Measurements from ENCODE around the gene TMEM190. TPM values are rescaled to one million over a fixed set of nuclear protein-coding genes. Genes with fewer than 3 reads are reported as not detected.
"Not testable (repeated sequence)": the region's sequence is repeated elsewhere in the genome, so short reads cannot be mapped to it uniquely, and the experiment has no call there.

The TMEM190 gene
- total RNA-seq, 1 experiment from 2014 or later = 0.74 TPM

- H3K27ac ChIP-seq (ENCODE audit: low read length) = no peak overlapping the region
These were observed 42.5 kb downstream of the TMEM190 start for GRCh38 chr19:55419103-55419502.

GRCh38 chr19:55419624-55420236 is 43.1 kb downstream of the TMEM190 start:
- in situ Hi-C loops (cut with HindIII; ENCODE audit: low pct_unique_long_range_greater_than_20kb, low sequenced_read_pairs) (no loop called here), intact Hi-C loops (cut with micrococcal nuclease; ENCODE audit: unreplicated experiment) (loop anchor here (10.0 kb wide), 1 partner anchor 275 kb away; the partner anchor contains the start of gene TNNT1)
- Histone ChIP-seq H3K27ac (ENCODE audit: low read length) (no peak overlapping the region), H3K27me3 (ENCODE audit: control insufficient read depth, insufficient read depth, low read length) (no peaks in the 10 kb centered on the region), H3K36me3 (ENCODE audit: control insufficient read depth, insufficient read depth, low read length) (no peaks in the 10 kb centered on the region), H3K4me1 (ENCODE audit: control insufficient read depth, insufficient read depth, low read length) (no peaks in the 10 kb centered on the region), H3K4me3 (ENCODE audit: low read depth in 2 of 2, low read length in 2 of 2) (no peak overlapping the region), H3K9me3 (ENCODE audit: control insufficient read depth, insufficient read depth, low read depth, low read length) (no peaks in the 10 kb centered on the region)
- no peak for DNase-seq (ENCODE audit: low read depth, low spot score)
- BruUV-seq (replicated peaks) = no TSS peak
- ChIA-PET POLR2A (interaction anchor here (0.7 kb wide), 1 partner anchor 23 kb away, joined by 6 read pairs; no protein-coding TSS in a partner anchor), CTCF (interaction anchor here (0.6 kb wide), 2 partner anchors 33 to 234 kb away, joined by 3 to 7 read pairs; no protein-coding TSS in a partner anchor)
- no peak for ATAC-seq
- TF ChIP-seq POLR2AphosphoS5 (IDR thresholded peaks at IDR 0.05; ENCODE audit: low read depth, low read length) (no peak), CTCF (IDR thresholded peaks at IDR 0.05) (no peak), REST (IDR thresholded peaks at IDR 0.05; ENCODE audit: insufficient read depth in 1 of 2, low read depth in 2 of 2, low read length in 1 of 2) (no peak), TCF7L2 (IDR thresholded peaks at IDR 0.05; ENCODE audit: low read depth, low read length) (no peak), SIN3A (IDR thresholded peaks at IDR 0.05; ENCODE audit: borderline replicate concordance, insufficient read depth, low read depth, low read length) (no peak)

More at GRCh38 chr19:55419103-55419502, 42.5 kb downstream of the TMEM190 start:
- no TSS peak for BruUV-seq (replicated peaks)
- POLR2A ChIA-PET = interaction anchor here (0.7 kb wide), 1 partner anchor 24 kb away, joined by 6 read pairs; no protein-coding TSS in a partner anchor
- no peak for ATAC-seq
- in situ Hi-C loops (cut with HindIII; ENCODE audit: low pct_unique_long_range_greater_than_20kb, low sequenced_read_pairs) = no loop called here
- intact Hi-C loops (cut with micrococcal nuclease; ENCODE audit: unreplicated experiment) = no loop called here
- Histone ChIP-seq H3K36me3 (ENCODE audit: control insufficient read depth, insufficient read depth, low read length) (no peaks in the 10 kb centered on the region), H3K27me3 (ENCODE audit: control insufficient read depth, insufficient read depth, low read length) (no peaks in the 10 kb centered on the region), H3K9me3 (ENCODE audit: control insufficient read depth, insufficient read depth, low read depth, low read length) (no peaks in the 10 kb centered on the region), H3K4me1 (ENCODE audit: control insufficient read depth, insufficient read depth, low read length) (no peaks in the 10 kb centered on the region), H3K4me3 (ENCODE audit: low read depth in 2 of 2, low read length in 2 of 2) (no peak overlapping the region)
- CTCF ChIA-PET = interaction anchor here (0.6 kb wide), 3 partner anchors 34 to 234 kb away, joined by 3 to 7 read pairs (median 3); no protein-coding TSS in a partner anchor
- TF ChIP-seq REST (IDR thresholded peaks at IDR 0.05; ENCODE audit: insufficient read depth in 1 of 2, low read depth in 2 of 2, low read length in 1 of 2) = no peak
- TF ChIP-seq SIN3A (IDR thresholded peaks at IDR 0.05; ENCODE audit: borderline replicate concordance, insufficient read depth, low read depth, low read length) = no peak
- DNase-seq (ENCODE audit: low read depth, low spot score) = no peak

DNA sequence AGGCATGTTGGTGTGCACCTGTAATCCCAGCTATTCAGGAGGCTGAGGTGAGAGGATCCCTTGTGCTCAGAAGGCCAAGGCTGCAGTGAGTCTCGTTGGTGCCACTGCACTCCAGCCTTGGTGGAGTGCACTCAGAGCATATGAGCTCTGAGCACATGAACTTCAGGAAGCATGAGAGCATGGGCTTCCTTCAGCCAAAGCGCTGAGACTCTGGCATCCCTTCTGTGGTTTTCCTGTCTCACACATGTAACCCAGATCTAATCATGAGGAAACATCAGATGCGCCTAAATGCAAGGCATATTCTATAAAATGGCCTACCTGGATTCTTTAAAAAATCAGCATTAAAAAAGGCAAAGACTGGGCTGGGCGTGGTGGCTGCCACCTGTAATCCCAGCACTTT is 44.7 kb downstream of the TMEM190 start:
- CTCF ChIA-PET = interaction anchor here (0.6 kb wide), 1 partner anchor 32 kb away, joined by 3 read pairs; no protein-coding TSS in a partner anchor
- H3K9me3 ChIP-seq (ENCODE audit: control insufficient read depth, insufficient read depth, low read depth, low read length); H3K4me3 ChIP-seq (ENCODE audit: low read depth in 2 of 2, low read length in 2 of 2); DNase-seq (ENCODE audit: low read depth, low spot score); H3K27me3 ChIP-seq (ENCODE audit: control insufficient read depth, insufficient read depth, low read length); BruUV-seq (replicated peaks); in situ Hi-C loops (cut with HindIII; ENCODE audit: low pct_unique_long_range_greater_than_20kb, low sequenced_read_pairs); ATAC-seq; H3K36me3 ChIP-seq (ENCODE audit: control insufficient read depth, insufficient read depth, low read length); POLR2A ChIA-PET; H3K4me1 ChIP-seq (ENCODE audit: control insufficient read depth, insufficient read depth, low read length); H3K27ac ChIP-seq (ENCODE audit: low read length): not testable (repeated sequence)
- intact Hi-C loops (cut with micrococcal nuclease; ENCODE audit: unreplicated experiment) = loop anchor here (10.0 kb wide), 1 partner anchor 276 kb away; the partner anchor contains the start of gene TNNT1
